SH-SY5Y (cell line): Measurements from ENCODE around the gene LCP2.

ENCODE experiments used
- GATA2 ChIP-seq: IDR thresholded peaks from 2 replicates; pipeline ENCODE4 v1.6.1; 2011; ENCODE audit warnings: mild to moderate bottlenecking, low read depth, low read length
- GATA3 ChIP-seq: IDR thresholded peaks from 2 replicates; pipeline ENCODE4 v1.6.1; 2011; ENCODE audit warnings: low read depth, mild to moderate bottlenecking, low read length, moderate library complexity

Gene LCP2

GRCh38 chr5:170297589-170298462 is at the start of gene LCP2:
Gene LCP2, minus strand, starts transcription at chr5:170297777. Its CDS starts 166 bp downstream, at chr5:170297611.
- TF ChIP-seq GATA2, result no peak
- TF ChIP-seq GATA3, result no peak

GRCh38 chr5:170347022-170347567 is 49.5 kb upstream of the LCP2 start:
- TF ChIP-seq GATA3, result no peak
- no peak for TF ChIP-seq GATA2

GRCh38 chr5:170345971-170346370 is 48.4 kb upstream of the LCP2 start:
- TF ChIP-seq GATA3, result no peak
- TF ChIP-seq GATA2, result no peak

- TF ChIP-seq GATA2 (no peak), GATA3 (no peak)
Measured at GRCh38 chr5:170343177-170343576, 45.6 kb upstream of the LCP2 start.

- TF ChIP-seq GATA2, result no peak
- TF ChIP-seq GATA3, result no peak
Measured at GRCh38 chr5:170342153-170342725, 44.7 kb upstream of the LCP2 start.

- TF ChIP-seq GATA2, result no peak
Measured at GRCh38 chr5:170341545-170341944, 44.0 kb upstream of the LCP2 start.

GRCh38 chr5:170339780-170340167 is 42.2 kb upstream of the LCP2 start:
- no peak for TF ChIP-seq GATA3
- no peak for TF ChIP-seq GATA2

- TF ChIP-seq GATA2 (no peak), GATA3 (no peak)
Measured at GRCh38 chr5:170338933-170339779, 41.6 kb upstream of the LCP2 start.

- TF ChIP-seq GATA2, result no peak
- TF ChIP-seq GATA3, result no peak
Measured at GRCh38 chr5:170338291-170338690, 40.7 kb upstream of the LCP2 start.

GRCh38 chr5:170337045-170337733 is 39.6 kb upstream of the LCP2 start:
- no peak for TF ChIP-seq GATA3
- no peak for TF ChIP-seq GATA2

- no peak for TF ChIP-seq GATA3
- no peak for TF ChIP-seq GATA2
Measured at GRCh38 chr5:170336065-170336464, 38.5 kb upstream of the LCP2 start.

- TF ChIP-seq GATA3 (no peak), GATA2 (no peak)
Measured at GRCh38 chr5:170334626-170335025, 37.0 kb upstream of the LCP2 start.

- TF ChIP-seq GATA3 (no peak), GATA2 (no peak)
Measured at GRCh38 chr5:170333161-170333910, 35.8 kb upstream of the LCP2 start.
